GM12873 (cell line): ENCODE measurements around the gene BBS7.

Source experiments
- CTCF ChIP-seq: IDR thresholded peaks from 2 replicates; pipeline ENCODE4 v1.5.1; 2012; ENCODE audit warnings: low read depth, mild to moderate bottlenecking, moderate library complexity, low read length, control low read depth; ENCODE audit not compliant: insufficient read depth; ENCODE audit errors: missing control alignments

BBS7 gene

GRCh38 chr4:121784975-121785374 is 85.3 kb downstream of the BBS7 start:
- TF ChIP-seq CTCF: no peak

- no peak for TF ChIP-seq CTCF
Measured at GRCh38 chr4:121784401-121784800, 85.9 kb downstream of the BBS7 start.

GRCh38 chr4:121783210-121783609 is 87.1 kb downstream of the BBS7 start:
- TF ChIP-seq CTCF: no peak

GRCh38 chr4:121778991-121779628 is 91.2 kb downstream of the BBS7 start:
- no peak for TF ChIP-seq CTCF

GRCh38 chr4:121777625-121778024 is 92.6 kb downstream of the BBS7 start:
- TF ChIP-seq CTCF: no peak

GRCh38 chr4:121776610-121777401 is 93.5 kb downstream of the BBS7 start:
- TF ChIP-seq CTCF: no peak
